H1 (cell line): ENCODE measurements around the gene DGUOK. TPM values are rescaled to one million over a fixed set of nuclear protein-coding genes. Genes with fewer than 3 reads are reported as not detected.

ENCODE experiments used
- CTCF ChIA-PET: fragments of 300-600 bp; sonication (Branson Sonifier 250); formaldehyde crosslinking; loops from one replicate; lab custom pipeline; 2021; ENCODE audit not compliant: partially characterized antibody; lab: Charles Lee
- POLR2A ChIA-PET: fragments of 300-600 bp; sonication (Branson Sonifier 250); formaldehyde crosslinking; loops from one replicate; lab custom pipeline; 2021; ENCODE audit warnings: inconsistent platforms; ENCODE audit not compliant: partially characterized antibody; lab: Charles Lee
- DNase-seq, 2 experiments: peaks; one replicate each; pipeline versions ENCODE4 v3.0.0 to v3.0.0-alpha.2; 2010 to 2022; ENCODE audit warnings: low spot score in 2 of 2, low read depth in 1 of 2, mixed read lengths in 1 of 2
- FAIRE-seq: peaks from 2 replicates; lab custom pipeline; 2011; peaks lifted over from hg19 to GRCh38; lab: Jason Lieb, UNC
- H2AFZ ChIP-seq: 2 replicates; pipeline ENCODE4 v1.8.1; 2012; ENCODE audit warnings: low read length, inconsistent platforms
- H2AK5ac ChIP-seq: 2 replicates; pipeline ENCODE4 v1.6.1; 2013; ENCODE audit warnings: low read depth, low read length
- H2BK120ac ChIP-seq: replicated peaks from 2 replicates; pipeline ENCODE3; 2013; ENCODE audit warnings: low read depth, low read length, inconsistent platforms
- H2BK12ac ChIP-seq: 2 replicates; pipeline ENCODE4 v1.6.1; 2013; ENCODE audit warnings: low read depth, low read length
- H2BK15ac ChIP-seq: 2 replicates; pipeline ENCODE4 v1.6.1; 2013; ENCODE audit warnings: low read length
- H2BK20ac ChIP-seq: 2 replicates; pipeline ENCODE4 v1.6.1; 2013; ENCODE audit warnings: low read length
- H2BK5ac ChIP-seq: 2 replicates; pipeline ENCODE4 v1.6.1; 2013; ENCODE audit warnings: low read depth, low read length
- H3K14ac ChIP-seq: 2 replicates; pipeline ENCODE4 v1.6.1; 2013; ENCODE audit warnings: inconsistent platforms; ENCODE audit not compliant: insufficient read length
- H3K18ac ChIP-seq: 2 replicates; pipeline ENCODE4 v1.6.1; 2013; ENCODE audit warnings: low read length; ENCODE audit errors: extremely low read depth
- H3K23ac ChIP-seq: 2 replicates; pipeline ENCODE4 v1.6.1; 2013; ENCODE audit warnings: inconsistent platforms; ENCODE audit not compliant: insufficient read length
- H3K23me2 ChIP-seq: 2 replicates; pipeline ENCODE4 v1.6.1; 2013; ENCODE audit warnings: low read depth, low read length
- H3K27ac ChIP-seq: 2 replicates; pipeline ENCODE4 v1.6.1; 2011; ENCODE audit warnings: low read depth, low read length, inconsistent platforms
- H3K27me3 ChIP-seq, 4 experiments: replicated peaks in 1 of 4; 1 replicate in 1 of 4; 2 replicates in 3 of 4; pipeline versions ENCODE4 v1.6.1 to v1.8.1; 2011 to 2013; ENCODE audit warnings: low read length in 3 of 4, mild to moderate bottlenecking in 3 of 4, inconsistent platforms in 2 of 4, mixed read lengths in 2 of 4, moderate library complexity in 1 of 4; ENCODE audit not compliant: control insufficient read depth in 3 of 4, insufficient read depth in 3 of 4; ENCODE audit errors: extremely low read depth in 1 of 4
- H3K36me3 ChIP-seq, 4 experiments: 2 replicates each; pipeline versions ENCODE4 v1.6.1 to v1.8.1; 2011 to 2013; ENCODE audit warnings: mild to moderate bottlenecking in 4 of 4, low read length in 3 of 4, moderate library complexity in 2 of 4, control low read depth in 1 of 4, inconsistent platforms in 1 of 4; ENCODE audit not compliant: insufficient read depth in 4 of 4, control insufficient read depth in 2 of 4
- H3K4ac ChIP-seq: replicated peaks from 2 replicates; pipeline ENCODE3; 2013; ENCODE audit warnings: low read length, low read depth, mixed read lengths, inconsistent platforms; ENCODE audit not compliant: insufficient read length
- H3K4me1 ChIP-seq, 4 experiments: replicated peaks in 1 of 4; 1 replicate in 1 of 4; 2 replicates in 3 of 4; pipeline versions ENCODE4 v1.6.1 to v1.8.1; 2011 to 2013; ENCODE audit warnings: low read length in 3 of 4, inconsistent platforms in 2 of 4, mixed read lengths in 1 of 4; ENCODE audit not compliant: insufficient read depth in 4 of 4, control insufficient read depth in 3 of 4
- H3K4me2 ChIP-seq, 2 experiments: 2 replicates each; pipeline versions ENCODE4 v1.6.1 to v1.8.1; 2011 to 2013; ENCODE audit warnings: low read depth in 2 of 2, low read length in 2 of 2, control low read depth in 1 of 2, inconsistent platforms in 1 of 2, mild to moderate bottlenecking in 1 of 2; ENCODE audit not compliant: insufficient read depth in 1 of 2
- H3K4me3 ChIP-seq, 4 experiments: fragments of 200-600, 300-600 bp in 1 of 4; sonication (generic), shearing (Covaris generic), sonication (Bioruptor Twin) in 1 of 4; 2 replicates each; pipeline versions ENCODE4 v1.5.1 to v1.8.1; 2011 to 2016; ENCODE audit warnings: low read length in 4 of 4, low read depth in 3 of 4, control low read depth in 2 of 4, inconsistent platforms in 2 of 4, mild to moderate bottlenecking in 2 of 4, mixed read lengths in 1 of 4, moderate library complexity in 1 of 4; ENCODE audit not compliant: insufficient read depth in 2 of 4; ENCODE audit errors: extremely low read depth in 1 of 4
- H3K56ac ChIP-seq: replicated peaks from 2 replicates; pipeline ENCODE3; 2013; ENCODE audit warnings: low read depth, mild to moderate bottlenecking, mixed read lengths, low read length, inconsistent platforms; ENCODE audit not compliant: insufficient read length
- H3K79me1 ChIP-seq: 2 replicates; pipeline ENCODE4 v1.6.1; 2013; ENCODE audit warnings: low read depth, low read length, control low read depth
- H3K79me2 ChIP-seq, 2 experiments: 2 replicates each; pipeline versions ENCODE4 v1.6.1 to v1.8.1; 2012 to 2013; ENCODE audit warnings: low read length in 2 of 2, mild to moderate bottlenecking in 2 of 2, inconsistent platforms in 1 of 2; ENCODE audit not compliant: insufficient read depth in 2 of 2, control insufficient read depth in 1 of 2
- H3K9ac ChIP-seq, 4 experiments: replicated peaks in 1 of 4; 1 replicate in 1 of 4; 2 replicates in 3 of 4; pipeline versions ENCODE4 v1.6.1 to v1.8.1; 2011 to 2013; ENCODE audit warnings: low read depth in 3 of 4, low read length in 3 of 4, control low read depth in 2 of 4, mild to moderate bottlenecking in 2 of 4, moderate library complexity in 2 of 4, inconsistent platforms in 1 of 4; ENCODE audit errors: extremely low read depth in 1 of 4
- H3K9me3 ChIP-seq, 2 experiments: 2 replicates each; pipeline versions ENCODE4 v1.6.1 to v1.8.1; 2012 to 2013; ENCODE audit warnings: mild to moderate bottlenecking in 2 of 2, moderate library complexity in 2 of 2, control low read depth in 1 of 2, inconsistent platforms in 1 of 2, low read depth in 1 of 2, low read length in 1 of 2, mixed read lengths in 1 of 2; ENCODE audit not compliant: insufficient read depth in 2 of 2
- H4K20me1 ChIP-seq, 2 experiments: replicated peaks in 1 of 2; 2 replicates each; pipeline versions ENCODE3 to v1.8.1; 2011 to 2013; ENCODE audit warnings: inconsistent platforms in 2 of 2, low read length in 2 of 2, mild to moderate bottlenecking in 1 of 2; ENCODE audit not compliant: insufficient read depth in 2 of 2, control insufficient read depth in 1 of 2
- H4K5ac ChIP-seq: 2 replicates; pipeline ENCODE4 v1.6.1; 2013; ENCODE audit warnings: low read length, low read depth, mixed read lengths, inconsistent platforms; ENCODE audit not compliant: insufficient read length
- H4K8ac ChIP-seq: 2 replicates; pipeline ENCODE4 v1.8.0; 2013; ENCODE audit warnings: mild to moderate bottlenecking, moderate library complexity, low read length, inconsistent platforms; ENCODE audit not compliant: insufficient read depth; ENCODE audit errors: extremely low read depth
- H4K91ac ChIP-seq: replicated peaks from 2 replicates; pipeline ENCODE3; 2013; ENCODE audit warnings: low read length, mixed read lengths, inconsistent platforms; ENCODE audit not compliant: insufficient read length
- CTCF ChIP-seq, 3 experiments: IDR thresholded peaks; 1 replicate in 2 of 3; 2 replicates in 1 of 3; pipeline versions ENCODE4 v1.5.1 to v1.6.1; 2011; ENCODE audit warnings: low read length in 3 of 3, mild to moderate bottlenecking in 3 of 3, inconsistent platforms in 2 of 3, low read depth in 1 of 3, moderate library complexity in 1 of 3; ENCODE audit not compliant: insufficient read depth in 1 of 3; ENCODE audit errors: control extremely low read depth in 1 of 3
- FOSL1 ChIP-seq: IDR thresholded peaks from 2 replicates; pipeline ENCODE4 v1.6.1; 2011; ENCODE audit warnings: mild to moderate bottlenecking, low read depth, low read length, moderate library complexity; ENCODE audit not compliant: insufficient read depth
- HDAC6 ChIP-seq: IDR thresholded peaks from one replicate; pipeline ENCODE4 v1.7.1; 2012; ENCODE audit warnings: low read depth, mild to moderate bottlenecking, inconsistent platforms, low read length, moderate library complexity
- JUN ChIP-seq: IDR thresholded peaks from 2 replicates; pipeline ENCODE4 v1.6.1; 2011; ENCODE audit warnings: low read depth, mild to moderate bottlenecking, improper control_type of control experiment, low read length
- POLR2A ChIP-seq, 2 experiments: IDR thresholded peaks; 1 replicate in 1 of 2; 2 replicates in 1 of 2; pipeline ENCODE4 v1.6.1; 2011; ENCODE audit warnings: low read depth in 2 of 2, low read length in 2 of 2, mild to moderate bottlenecking in 2 of 2; ENCODE audit errors: control extremely low read depth in 1 of 2
- RAD21 ChIP-seq, 2 experiments: IDR thresholded peaks in 1 of 2; conservative IDR thresholded peaks in 1 of 2; 2 replicates each; pipeline ENCODE4 v1.6.1; 2011; ENCODE audit warnings: low read depth in 2 of 2, low read length in 2 of 2, improper control_type of control experiment in 1 of 2, inconsistent platforms in 1 of 2, mild to moderate bottlenecking in 1 of 2, moderate library complexity in 1 of 2
- RFX5 ChIP-seq: IDR thresholded peaks from 2 replicates; pipeline ENCODE4 v1.6.1; 2011; ENCODE audit warnings: low read depth, low read length, improper control_type of control experiment, borderline replicate concordance
- SP1 ChIP-seq: IDR thresholded peaks from 2 replicates; pipeline ENCODE4 v1.6.1; 2011; ENCODE audit warnings: low read depth, low read length
- SP4 ChIP-seq: IDR thresholded peaks from 2 replicates; pipeline ENCODE4 v1.6.1; 2012; ENCODE audit warnings: low read length, inconsistent platforms
- TBP ChIP-seq: IDR thresholded peaks from 2 replicates; pipeline ENCODE4 v1.6.1; 2011; ENCODE audit warnings: low read depth, low read length, improper control_type of control experiment
- WGBS, 2 experiments: shearing (Covaris generic) in 1 of 2; methylation state at CpG; one replicate each; pipeline versions ENCODE4 v1.1.6 to v1.1.7; 2013 to 2015; ENCODE audit warnings: low lambda C conversion rate in 2 of 2, mixed read lengths in 2 of 2, inconsistent platforms in 1 of 2, low coverage in 1 of 2, missing lambda C conversion rate in 1 of 2; ENCODE audit not compliant: insufficient replicate concordance in 2 of 2, insufficient coverage in 1 of 2, insufficient read length in 1 of 2; ENCODE audit errors: extremely low coverage in 1 of 2, missing lambda C conversion rate in 1 of 2; 5-methylcytosine and 5-hydroxymethylcytosine counted together
- polyA plus RNA-seq, 7 experiments: library from polyadenylated mRNA; depleted of rRNA in 3 of 7; stranded (reverse) in 5 of 7; unstranded in 2 of 7; fragments of >200 nt in 5 of 7; fragments of 200-250 nt in 2 of 7; gene quantifications; 1 replicate in 5 of 7; 2 replicates in 1 of 7; 4 replicates in 1 of 7; pipeline versions ENCODE4 v1.2.1 to v1.2.3, GENCODE V29; 2011 to 2013; ENCODE audit warnings: missing spikeins in 2 of 7, mixed read lengths in 2 of 7
- total RNA-seq: library from RNA; stranded (reverse); fragmentation: NEBNext Ultra II Directional; extraction: Animal tissue kit (Norgen Biotek cat#: 25700); gene quantifications from 2 replicates; pipeline ENCODE4 v1.2.1, GENCODE V29; 2021

DGUOK gene
- total and polyA plus RNA-seq, 2 of the 8 experiments (the other 6 are each of a cell fraction or from before 2014, with no cell fraction given): 110 to 168 TPM

- TF ChIP-seq SP1 (no peak), CTCF (IDR thresholded peaks at IDR 0.05; ENCODE audit: control extremely low read depth in 1 of 3, insufficient read depth in 1 of 3, low read depth in 1 of 3, low read length in 3 of 3) (no peak), SP4 (no peak), TBP (no peak), HDAC6 (no peak), JUN (no peak), POLR2A (IDR thresholded peaks at IDR 0.05; ENCODE audit: control extremely low read depth in 1 of 2, low read depth in 2 of 2, low read length in 2 of 2) (no peak), RAD21 (IDR thresholded peaks at IDR 0.05 in 1 of 2, conservative IDR thresholded peaks at IDR 0.05 in 1 of 2; ENCODE audit: low read depth in 2 of 2, low read length in 2 of 2) (no peak), FOSL1 (no peak), RFX5 (no peak)
- TF ChIP-seq, all 59 proteins: peak for 0
- CTCF ChIA-PET: interaction anchor here (3.9 kb wide), 1 partner anchor 9 kb away, joined by 14 read pairs; no protein-coding TSS in a partner anchor
- FAIRE-seq: no peak
Observed at GRCh38 chr2:73946666-73947065, 20.0 kb downstream of the DGUOK start.

More at GRCh38 chr2:73946666-73947065, 20.0 kb downstream of the DGUOK start:
- Histone ChIP-seq H3K4me2 (no peak overlapping the region), H3K23me2 (no peaks in the 10 kb centered on the region), H2BK20ac (no peak overlapping the region), H3K27ac (no peak overlapping the region), H2BK5ac (no peak overlapping the region), H2BK15ac (no peak overlapping the region), H3K4me1 (no peaks in the 10 kb centered on the region), H3K9ac (no peak overlapping the region), H4K8ac (no peak overlapping the region), H3K4me3 (no peak overlapping the region), H4K20me1 (peaks cover 4 to 20% of the 10 kb centered on the region in 2 experiments), H3K18ac (no peak overlapping the region), H3K9me3 (no peaks in the 10 kb centered on the region), H4K5ac (no peak overlapping the region), H2BK120ac (no peak overlapping the region), H3K79me1 (peaks cover 3% of the 10 kb centered on the region; the same call in 1 of the 2 replicates), H2BK12ac (no peak overlapping the region), H3K36me3 (peaks cover 13 to 55% (median 40%) of the 10 kb centered on the region in 4 experiments), H3K14ac (no peak overlapping the region), H4K91ac (no peak overlapping the region), H2AK5ac (no peak overlapping the region), H3K4ac (no peak overlapping the region), H3K27me3 (no peaks in the 10 kb centered on the region), H3K56ac (no peak overlapping the region), H3K79me2 (peaks cover 0 to 33% of the 10 kb centered on the region in 2 experiments; a peak in 2 of 4 replicates), H3K23ac (no peak overlapping the region), H2AFZ (no peak overlapping the region)
- WGBS, 2 experiments: 95% methylated on average over 3 of the region's 3 CpGs; no CpG with 5 or more reads in 1 of the 2 experiments
- POLR2A ChIA-PET: interaction anchor here (0.8 kb wide), 1 partner anchor 13 kb away, joined by 3 read pairs; no protein-coding TSS in a partner anchor
- DNase-seq: no peak
